Renal cortical epithelial cell (primary cell): ENCODE results near the gene RCVRN. TPM values are rescaled to one million over a fixed set of nuclear protein-coding genes. Genes with fewer than 3 reads are reported as not detected.
A peak's percentile ranks its signal among the peaks of the same experiment; 100 is the strongest.

ENCODE experiments used
- DNase-seq: peaks from one replicate; pipeline ENCODE4 v3.0.0-alpha.2; 2011; ENCODE audit warnings: low read depth
- total RNA-seq: library from RNA; depleted of rRNA; stranded (reverse); fragments of >200 nt; gene quantifications from 2 replicates; pipeline ENCODE4 v1.2.3, GENCODE V29; 2014

The RCVRN gene
- total RNA-seq, 1 donor from 2014 or later = not detected

- DNase-seq = no peak
These were observed 6.3 kb downstream of the RCVRN start for GRCh38 chr17:9898812-9899211.

GRCh38 chr17:9897372-9897968 lies 7.6 kb downstream of the RCVRN start:
- no peak for DNase-seq

- no peak for DNase-seq
These were observed 9.1 kb downstream of the RCVRN start for GRCh38 chr17:9895923-9896322.

- DNase-seq = no peak
These were observed 10.8 kb downstream of the RCVRN start for GRCh38 chr17:9894231-9894630.

- no peak for DNase-seq
These were observed 11.6 kb downstream of the RCVRN start for GRCh38 chr17:9893411-9894012.

GRCh38 chr17:9890124-9890523 lies 14.9 kb downstream of the RCVRN start:
- no peak for DNase-seq

GRCh38 chr17:9887508-9887907 lies 17.6 kb downstream of the RCVRN start:
- DNase-seq = no peak

- DNase-seq = no peak
These were observed 18.7 kb downstream of the RCVRN start for GRCh38 chr17:9886141-9886930.

- no peak for DNase-seq
These were observed 21.6 kb downstream of the RCVRN start for GRCh38 chr17:9883451-9883850.

GRCh38 chr17:9880582-9880999 lies 24.5 kb downstream of the RCVRN start:
- peak; percentile 92 for DNase-seq

GRCh38 chr17:9878786-9879525 lies 26.1 kb downstream of the RCVRN start:
- DNase-seq = peak; percentile 70

- no peak for DNase-seq
These were observed 26.7 kb downstream of the RCVRN start for GRCh38 chr17:9878356-9878755.

GRCh38 chr17:9875441-9875840 lies 29.6 kb downstream of the RCVRN start:
- DNase-seq = peak; percentile 68

GRCh38 chr17:9874722-9875121 lies 30.3 kb downstream of the RCVRN start:
- DNase-seq = no peak

GRCh38 chr17:9872852-9873251 lies 32.2 kb downstream of the RCVRN start:
- no peak for DNase-seq

- DNase-seq = no peak
These were observed 36.5 kb downstream of the RCVRN start for GRCh38 chr17:9868552-9868951.

- DNase-seq = peak; percentile 34
These were observed 39.5 kb downstream of the RCVRN start for GRCh38 chr17:9865586-9865985.

GRCh38 chr17:9862949-9863348 lies 42.1 kb downstream of the RCVRN start:
- DNase-seq = no peak

GRCh38 chr17:9862220-9862619 lies 42.9 kb downstream of the RCVRN start:
- DNase-seq = no peak

GRCh38 chr17:9860851-9861250 lies 44.2 kb downstream of the RCVRN start:
- no peak for DNase-seq

GRCh38 chr17:9859781-9860180 lies 45.3 kb downstream of the RCVRN start:
- no peak for DNase-seq

GRCh38 chr17:9855036-9855435 lies 50.0 kb downstream of the RCVRN start:
- DNase-seq = no peak
